GM06990 (cell line): ENCODE data around the gene FAM117B.

ENCODE experiments used
- DNase-seq: peaks from one replicate; pipeline ENCODE4 v3.0.0-alpha.2; 2011; ENCODE audit not compliant: insufficient read length; ENCODE audit errors: extremely low read depth
- H3K27me3 ChIP-seq: replicated peaks from 2 replicates; pipeline ENCODE4 v1.6.0; 2011; ENCODE audit warnings: low read length; ENCODE audit not compliant: control insufficient read depth, insufficient read depth
- H3K36me3 ChIP-seq: 2 replicates; pipeline ENCODE4 v1.5.1; 2011; ENCODE audit warnings: low read length; ENCODE audit not compliant: control insufficient read depth, insufficient read depth
- H3K4me3 ChIP-seq: replicated peaks from 2 replicates; pipeline ENCODE4 v1.5.1; 2011; ENCODE audit warnings: low read depth, mild to moderate bottlenecking, control low read depth, low read length
- CTCF ChIP-seq: IDR thresholded peaks from 2 replicates; pipeline ENCODE4 v1.5.1; 2011; ENCODE audit warnings: low read length, control low read depth, mild to moderate bottlenecking, inconsistent platforms; ENCODE audit not compliant: insufficient read depth, poor library complexity, severe bottlenecking

Gene FAM117B

GRCh38 chr2:202768273-202768672 is 133.5 kb downstream of the FAM117B start:
- DNase-seq, result no peak
- no peaks in the 10 kb centered on the region for H3K27me3 ChIP-seq
- no peak for TF ChIP-seq CTCF
- no peaks in the 10 kb centered on the region for H3K36me3 ChIP-seq
- no peak overlapping the region for H3K4me3 ChIP-seq

- Histone ChIP-seq H3K36me3 (no peaks in the 10 kb centered on the region), H3K27me3 (no peaks in the 10 kb centered on the region), H3K4me3 (no peak overlapping the region)
- no peak for TF ChIP-seq CTCF
- no peak for DNase-seq
These were observed 134.4 kb downstream of the FAM117B start for GRCh38 chr2:202769201-202769600.

GRCh38 chr2:202771336-202771735 is 136.6 kb downstream of the FAM117B start:
- DNase-seq, result no peak
- Histone ChIP-seq H3K4me3 (no peak overlapping the region), H3K27me3 (no peaks in the 10 kb centered on the region), H3K36me3 (no peaks in the 10 kb centered on the region)
- no peak for TF ChIP-seq CTCF

- Histone ChIP-seq H3K27me3 (no peaks in the 10 kb centered on the region), H3K36me3 (no peaks in the 10 kb centered on the region), H3K4me3 (no peak overlapping the region)
- DNase-seq, result no peak
- TF ChIP-seq CTCF, result no peak
These were observed 137.1 kb downstream of the FAM117B start for GRCh38 chr2:202771741-202772460.

GRCh38 chr2:202773301-202773973 is 138.7 kb downstream of the FAM117B start:
- DNase-seq, result no peak
- TF ChIP-seq CTCF, result no peak
- Histone ChIP-seq H3K4me3 (no peak overlapping the region), H3K27me3 (no peaks in the 10 kb centered on the region), H3K36me3 (no peaks in the 10 kb centered on the region)
